T-helper 17 cell (primary cell): ENCODE results near the gene ZNF518B. TPM values are rescaled to one million over a fixed set of nuclear protein-coding genes. Genes with fewer than 3 reads are reported as not detected.

Experiments
- total RNA-seq, 4 donors: library from RNA in 2 of 4; stranded (reverse) in 2 of 4; gene quantifications; one replicate each; pipeline ENCODE4 v1.2.3 and lab custom pipeline; 2022 to 2026

The ZNF518B gene
- total RNA-seq, 2 donors from 2014 or later, result 16.2 to 24.2 TPM

Other genes with a start within 250 kb of the ZNF518B start
- gene CLNK, start 227.3 kb upstream of the ZNF518B start, total RNA-seq, result under 1 TPM; 0.12 to 0.39 TPM